ENCODE results near the gene ENC1. TPM values are rescaled to one million over a fixed set of nuclear protein-coding genes. Genes with fewer than 3 reads are reported as not detected.

The ENC1 gene
- polyA plus RNA-seq, 1 donor (not counting 4 experiments of a cell fraction or from before 2014, with no cell fraction given): 68.1 TPM

DNA sequence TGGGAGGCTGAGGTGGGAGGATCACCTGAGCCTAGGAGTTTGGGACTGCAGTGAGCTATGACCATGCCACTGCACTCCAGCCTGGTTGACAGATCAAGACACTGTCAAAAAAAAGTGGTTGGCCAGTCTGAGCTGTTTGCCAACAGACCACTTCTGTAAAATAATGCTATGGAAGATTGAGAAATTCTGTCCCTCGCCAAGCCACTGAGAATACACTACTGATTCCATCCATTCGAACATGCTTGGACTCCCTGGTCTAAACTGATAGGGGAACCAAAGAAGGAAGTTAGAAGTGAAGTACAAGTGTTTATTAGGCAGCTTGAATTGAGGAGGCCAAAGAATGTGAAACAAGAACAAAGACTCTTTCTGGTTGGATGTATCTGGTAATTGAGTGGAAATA, 27.2 kb downstream of the ENC1 start:
- H3K27me3 ChIP-seq (ENCODE audit: control insufficient read depth, extremely low read depth, insufficient read depth, low read length): no peaks in the 10 kb centered on the region
- no peak for FAIRE-seq
- no peaks in the 10 kb centered on the region for H3K36me3 ChIP-seq (ENCODE audit: control insufficient read depth in 2 of 2, extremely low read depth in 1 of 2, insufficient read depth in 2 of 2, low read length in 2 of 2)
- no peaks in the 10 kb centered on the region for H4K20me1 ChIP-seq (ENCODE audit: control insufficient read depth, extremely low read depth, insufficient read depth, low read length)
- no peak overlapping the region for H3K9ac ChIP-seq (ENCODE audit: control insufficient read depth, extremely low read depth, insufficient read depth, low read length)
- DNase-seq (ENCODE audit: low read depth, low spot score): no peak
- H3K9me1 ChIP-seq (ENCODE audit: control insufficient read depth, extremely low read depth, insufficient read depth, low read length): no peaks in the 10 kb centered on the region
- H3K4me3 ChIP-seq (ENCODE audit: control insufficient read depth in 2 of 3, extremely low read depth in 1 of 3, insufficient read depth in 2 of 3, low read depth in 1 of 3, low read length in 3 of 3): no peak overlapping the region
- dilution Hi-C loops (cut with MboI; ENCODE audit: extremely low pct_ligation_motif_present, low sequenced_read_pairs): no loop called here
- no peak overlapping the region for H3K4me2 ChIP-seq (ENCODE audit: control insufficient read depth, extremely low read depth, insufficient read depth, low read depth, low read length)
- no peak overlapping the region for H3K27ac ChIP-seq (ENCODE audit: control insufficient read depth, insufficient read depth, low read length)
- H3K4me1 ChIP-seq (ENCODE audit: control insufficient read depth, extremely low read depth, insufficient read depth, low read length): no peaks in the 10 kb centered on the region
- no peaks in the 10 kb centered on the region for H3K9me3 ChIP-seq (ENCODE audit: control insufficient read depth, low read depth, low read length)
- H3K79me2 ChIP-seq (ENCODE audit: control insufficient read depth, insufficient read depth, low read length): no peaks in the 10 kb centered on the region
- TF ChIP-seq EZH2 (IDR thresholded peaks at IDR 0.05; ENCODE audit: low read length): no peak
- TF ChIP-seq, protein P1, sequence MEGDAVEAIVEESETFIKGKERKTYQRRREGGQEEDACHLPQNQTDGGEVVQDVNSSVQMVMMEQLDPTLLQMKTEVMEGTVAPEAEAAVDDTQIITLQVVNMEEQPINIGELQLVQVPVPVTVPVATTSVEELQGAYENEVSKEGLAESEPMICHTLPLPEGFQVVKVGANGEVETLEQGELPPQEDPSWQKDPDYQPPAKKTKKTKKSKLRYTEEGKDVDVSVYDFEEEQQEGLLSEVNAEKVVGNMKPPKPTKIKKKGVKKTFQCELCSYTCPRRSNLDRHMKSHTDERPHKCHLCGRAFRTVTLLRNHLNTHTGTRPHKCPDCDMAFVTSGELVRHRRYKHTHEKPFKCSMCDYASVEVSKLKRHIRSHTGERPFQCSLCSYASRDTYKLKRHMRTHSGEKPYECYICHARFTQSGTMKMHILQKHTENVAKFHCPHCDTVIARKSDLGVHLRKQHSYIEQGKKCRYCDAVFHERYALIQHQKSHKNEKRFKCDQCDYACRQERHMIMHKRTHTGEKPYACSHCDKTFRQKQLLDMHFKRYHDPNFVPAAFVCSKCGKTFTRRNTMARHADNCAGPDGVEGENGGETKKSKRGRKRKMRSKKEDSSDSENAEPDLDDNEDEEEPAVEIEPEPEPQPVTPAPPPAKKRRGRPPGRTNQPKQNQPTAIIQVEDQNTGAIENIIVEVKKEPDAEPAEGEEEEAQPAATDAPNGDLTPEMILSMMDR (optimal IDR thresholded peaks at IDR 0.05 in 1 of 3, IDR thresholded peaks at IDR 0.05 in 1 of 3, conservative IDR thresholded peaks at IDR 0.05 in 1 of 3; ENCODE audit: extremely low read depth in 1 of 3, insufficient read depth in 2 of 3, low read length in 3 of 3): no peak
- H2AFZ ChIP-seq (ENCODE audit: control insufficient read depth, low read length): no peak overlapping the region

DNA sequence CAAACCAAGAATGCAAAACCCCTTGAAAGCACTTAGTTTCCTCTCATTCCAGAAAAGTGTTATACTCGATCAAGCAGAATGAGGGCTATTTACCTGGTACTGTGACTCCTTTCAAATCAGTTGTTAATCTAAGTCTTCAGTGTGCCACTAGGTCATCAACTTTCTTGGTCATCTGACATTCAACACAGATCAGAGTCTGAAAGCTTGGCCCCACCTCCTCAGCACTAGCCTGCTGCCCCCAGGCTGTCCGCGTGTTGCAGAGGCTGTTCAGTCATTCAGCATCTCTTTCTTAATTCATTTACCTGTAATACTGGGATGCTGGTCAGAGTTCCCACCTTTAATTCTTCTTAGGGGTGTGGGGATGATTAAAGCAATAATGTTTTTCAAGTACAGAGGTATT, 28.5 kb downstream of the ENC1 start:
- no peaks in the 10 kb centered on the region for H3K27me3 ChIP-seq (ENCODE audit: control insufficient read depth, extremely low read depth, insufficient read depth, low read length)
- no peak overlapping the region for H3K9ac ChIP-seq (ENCODE audit: control insufficient read depth, extremely low read depth, insufficient read depth, low read length)
- H3K9me1 ChIP-seq (ENCODE audit: control insufficient read depth, extremely low read depth, insufficient read depth, low read length): no peaks in the 10 kb centered on the region
- DNase-seq (ENCODE audit: low read depth, low spot score) (no peak), FAIRE-seq (no peak)
- no peak overlapping the region for H2AFZ ChIP-seq (ENCODE audit: control insufficient read depth, low read length)
- no peaks in the 10 kb centered on the region for H3K36me3 ChIP-seq (ENCODE audit: control insufficient read depth in 2 of 2, extremely low read depth in 1 of 2, insufficient read depth in 2 of 2, low read length in 2 of 2)
- H3K4me1 ChIP-seq (ENCODE audit: control insufficient read depth, extremely low read depth, insufficient read depth, low read length): no peaks in the 10 kb centered on the region
- no peaks in the 10 kb centered on the region for H3K79me2 ChIP-seq (ENCODE audit: control insufficient read depth, insufficient read depth, low read length)
- no peak overlapping the region for H3K27ac ChIP-seq (ENCODE audit: control insufficient read depth, insufficient read depth, low read length)
- H3K9me3 ChIP-seq (ENCODE audit: control insufficient read depth, low read depth, low read length): no peaks in the 10 kb centered on the region
- H3K4me2 ChIP-seq (ENCODE audit: control insufficient read depth, extremely low read depth, insufficient read depth, low read depth, low read length): no peak overlapping the region
- dilution Hi-C loops (cut with MboI; ENCODE audit: extremely low pct_ligation_motif_present, low sequenced_read_pairs): no loop called here
- no peak for TF ChIP-seq EZH2 (IDR thresholded peaks at IDR 0.05; ENCODE audit: low read length)
- TF ChIP-seq, protein P1 (optimal IDR thresholded peaks at IDR 0.05 in 1 of 3, IDR thresholded peaks at IDR 0.05 in 1 of 3, conservative IDR thresholded peaks at IDR 0.05 in 1 of 3; ENCODE audit: extremely low read depth in 1 of 3, insufficient read depth in 2 of 3, low read length in 3 of 3): no peak
- H3K4me3 ChIP-seq (ENCODE audit: control insufficient read depth in 2 of 3, extremely low read depth in 1 of 3, insufficient read depth in 2 of 3, low read depth in 1 of 3, low read length in 3 of 3): no peak overlapping the region
- no peaks in the 10 kb centered on the region for H4K20me1 ChIP-seq (ENCODE audit: control insufficient read depth, extremely low read depth, insufficient read depth, low read length)
